Measurements from ENCODE around the gene RHBG. TPM values are rescaled to one million over a fixed set of nuclear protein-coding genes. Genes with fewer than 3 reads are reported as not detected.

The RHBG gene
- total RNA-seq, 1 experiment from 2014 or later = 1.5 TPM

DNA sequence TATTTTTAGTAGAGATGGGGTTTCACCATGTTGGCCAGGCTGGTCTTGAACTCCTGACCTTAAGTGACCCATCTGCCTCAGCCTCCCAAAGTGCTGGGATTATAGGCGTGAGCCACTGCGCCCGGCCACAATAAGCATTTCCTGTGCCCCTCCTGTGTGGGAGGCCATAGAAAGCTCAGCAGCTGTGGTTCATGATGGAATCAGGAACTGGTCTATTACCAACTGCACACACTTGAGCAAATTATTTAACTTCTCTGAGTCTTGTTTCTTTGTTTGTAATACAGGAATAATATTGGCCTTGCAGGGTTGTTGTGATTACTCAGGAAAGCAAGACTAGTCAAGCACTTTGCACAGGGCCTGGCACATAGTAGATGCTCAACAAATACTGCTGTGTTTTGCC is 15.0 kb downstream of the RHBG start:
- no peaks in the 10 kb centered on the region for H3K9me3 ChIP-seq (ENCODE audit: control insufficient read depth, low read depth, low read length)
- H3K14ac ChIP-seq (ENCODE audit: insufficient read depth, low read length) = no peak overlapping the region
- H3K9ac ChIP-seq (ENCODE audit: extremely low read depth, insufficient read length, low read length) = no peak overlapping the region
- H3K79me1 ChIP-seq (ENCODE audit: insufficient read depth, low read depth, low read length, poor library complexity, severe bottlenecking) = no peaks in the 10 kb centered on the region
- H3K4me2 ChIP-seq (ENCODE audit: insufficient read depth, insufficient read length, low read length) = no peak overlapping the region
- no peaks in the 10 kb centered on the region for H3K79me2 ChIP-seq (ENCODE audit: insufficient read depth, low read length)
- no peak overlapping the region for H2AK5ac ChIP-seq (ENCODE audit: insufficient read length, low read length)
- H3K4me3 Mint-ChIP-seq = no peak overlapping the region
- H3K27me3 ChIP-seq (ENCODE audit: insufficient read depth, low read length) = no peaks in the 10 kb centered on the region; the same call in 1 of the 2 replicates
- H2AFZ ChIP-seq (ENCODE audit: low read length) = no peak overlapping the region
- no peaks in the 10 kb centered on the region for H4K20me1 ChIP-seq (ENCODE audit: control insufficient read depth, insufficient read depth, insufficient read length)
- no peak overlapping the region for H3T11ph ChIP-seq (ENCODE audit: low read length)
- peaks cover 18 to 25% of the 10 kb centered on the region in 2 experiments for H3K4me1 Mint-ChIP-seq
- DNase-seq = no peak
- H3K36me3 Mint-ChIP-seq (ENCODE audit: insufficient read depth in 1 of 3, low read depth in 3 of 3) = no peaks in the 10 kb centered on the region
- H2BK120ac ChIP-seq (ENCODE audit: low read depth, low read length, poor library complexity, severe bottlenecking) = no peak overlapping the region
- no peaks in the 10 kb centered on the region for H3K9me3 Mint-ChIP-seq
- TF ChIP-seq CTCF (conservative IDR thresholded peaks at IDR 0.05) = no peak
- H2BK5ac ChIP-seq (ENCODE audit: insufficient read length, low read length) = no peak overlapping the region
- no peak overlapping the region for H4K5ac ChIP-seq (ENCODE audit: insufficient read length, low read depth, low read length)
- H3K18ac ChIP-seq (ENCODE audit: insufficient read length, low read depth, low read length) = no peak overlapping the region
- H3K27ac ChIP-seq (ENCODE audit: insufficient read length, low read depth, low read length) = no peak overlapping the region
- no peak overlapping the region for H3K23ac ChIP-seq (ENCODE audit: insufficient read length, low read depth, low read length)
- no peak overlapping the region for H2BK15ac ChIP-seq (ENCODE audit: low read depth, low read length)
- no peak overlapping the region for H4K8ac ChIP-seq (replicated peaks; ENCODE audit: insufficient read length, low read depth, low read length)
- H3K27me3 Mint-ChIP-seq (ENCODE audit: low read depth) = peaks cover 35% of the 10 kb centered on the region
- no peak overlapping the region for H3K27ac Mint-ChIP-seq
- no CpG with 5 or more reads among the region's 3 CpGs for WGBS (ENCODE audit: extremely low coverage, insufficient read length, low lambda C conversion rate)
- no peak overlapping the region for H3K56ac ChIP-seq (ENCODE audit: insufficient read length, low read depth, low read length)
- H4K91ac ChIP-seq (ENCODE audit: insufficient read length, low read depth, low read length) = no peak overlapping the region
- H3K23me2 ChIP-seq (ENCODE audit: insufficient read length, low read depth, low read length, poor library complexity, severe bottlenecking) = peaks cover 6% of the 10 kb centered on the region
- no peaks in the 10 kb centered on the region; the same call in 1 of the 2 replicates for H3K4me1 ChIP-seq (ENCODE audit: insufficient read depth, low read length)
- H3K4ac ChIP-seq (ENCODE audit: low read depth, low read length) = no peak overlapping the region
- H2BK12ac ChIP-seq (ENCODE audit: insufficient read length, low read depth, low read length) = no peak overlapping the region
- H2BK20ac ChIP-seq (ENCODE audit: low read depth, low read length, poor library complexity, severe bottlenecking) = no peak overlapping the region
